Natural killer cell (primary cell): ENCODE data around the gene IL31. TPM values are rescaled to one million over a fixed set of nuclear protein-coding genes. Genes with fewer than 3 reads are reported as not detected.

ENCODE experiments used
- ATAC-seq, 3 donors: fragments of 150-1000 bp in 2 of 3; fragments of 200-7000 bp in 1 of 3; cut with Tn5 transposase; 1 replicate in 1 of 3; 2 replicates in 2 of 3; pipeline ENCODE4 v1.10.0; 2021; ENCODE audit warnings: mild to moderate bottlenecking in 2 of 3, moderate library complexity in 2 of 3
- DNase-seq, 2 donors: peaks; one replicate each; pipeline versions ENCODE4 v3.0.0 to v3.0.0-alpha.2; 2013 to 2021; ENCODE audit warnings: mixed read lengths in 1 of 2
- H3K27ac ChIP-seq: one replicate; pipeline ENCODE4 v1.5.1; 2013; ENCODE audit warnings: mild to moderate bottlenecking, low read length
- H3K27me3 ChIP-seq: one replicate; pipeline ENCODE4 v1.6.1; 2013; ENCODE audit warnings: low read length; ENCODE audit not compliant: control insufficient read depth, insufficient read depth
- H3K36me3 ChIP-seq: one replicate; pipeline ENCODE4 v1.6.1; 2013; ENCODE audit warnings: low read length; ENCODE audit not compliant: control insufficient read depth, insufficient read depth
- H3K4me1 ChIP-seq: one replicate; pipeline ENCODE4 v1.6.1; 2013; ENCODE audit warnings: low read length; ENCODE audit not compliant: control insufficient read depth, insufficient read depth
- H3K4me3 ChIP-seq: one replicate; pipeline ENCODE4 v1.5.1; 2013; ENCODE audit warnings: low read length
- H3K9me3 ChIP-seq: one replicate; pipeline ENCODE4 v1.6.1; 2013; ENCODE audit warnings: low read length; ENCODE audit not compliant: control insufficient read depth, insufficient read depth
- H3K27ac Mint-ChIP-seq, 2 donors: one replicate each; pipeline ENCODE4 v1.8.0; 2022; ENCODE audit warnings: mild to moderate bottlenecking in 2 of 2, mixed read lengths in 2 of 2, moderate library complexity in 1 of 2
- H3K27me3 Mint-ChIP-seq, 2 donors: one replicate each; pipeline ENCODE4 v1.8.0; 2022; ENCODE audit warnings: low read depth in 2 of 2, mixed read lengths in 2 of 2
- H3K36me3 Mint-ChIP-seq: one replicate; pipeline ENCODE4 v1.8.0; 2022; ENCODE audit warnings: mixed read lengths
- H3K4me1 Mint-ChIP-seq, 2 donors: one replicate each; pipeline ENCODE4 v1.8.0; 2022; ENCODE audit warnings: mixed read lengths in 2 of 2
- H3K4me3 Mint-ChIP-seq: one replicate; pipeline ENCODE4 v1.8.0; 2022; ENCODE audit warnings: mild to moderate bottlenecking, moderate library complexity, mixed read lengths
- H3K9me3 Mint-ChIP-seq, 2 donors: one replicate each; pipeline ENCODE4 v1.8.0; 2022; ENCODE audit warnings: mixed read lengths in 2 of 2
- CTCF ChIP-seq: fragments of 200-600 bp; IDR thresholded peaks from one replicate; pipeline ENCODE4 v1.8.0; 2022; ENCODE audit warnings: antibody characterized with exemption
- WGBS: methylation state at CpG from one replicate; pipeline ENCODE4 v1.1.7; 2013; ENCODE audit warnings: missing lambda C conversion rate; ENCODE audit not compliant: insufficient coverage; 5-methylcytosine and 5-hydroxymethylcytosine counted together
- intact Hi-C: fragments of 100-400 bp; cut with micrococcal nuclease; formaldehyde crosslinking; loops from one replicate; pipeline ENCODE4 v1.14.2; 2022
- total RNA-seq, 4 donors: library from RNA; stranded (reverse); fragments of 120-200 nt in 1 of 4; gene quantifications; one replicate each; pipeline versions ENCODE4 v1.2.3 to v1.2.4, GENCODE V29; 2013 to 2022

The IL31 gene
- total RNA-seq, 3 donors from 2014 or later (not counting 1 experiment from before 2014, with no cell fraction given) = not detected

GRCh38 chr12:122162976-122163375 lies 11.0 kb downstream of the IL31 start:
- Mint-ChIP-seq H3K9me3 (no peaks in the 10 kb centered on the region), H3K4me3 (peak overlapping the region; percentile 85), H3K27ac (peak overlapping the region; percentile 78 to 92), H3K36me3 (no peaks in the 10 kb centered on the region), H3K27me3 (no peaks in the 10 kb centered on the region), H3K4me1 (peaks cover 27 to 33% of the 10 kb centered on the region in 2 donors)
- intact Hi-C loops = no loop called here
- H3K4me1 ChIP-seq = peaks cover 40% of the 10 kb centered on the region
- no peak overlapping the region for H3K4me3 ChIP-seq
- 49% methylated on average over 3 of the region's 3 CpGs for WGBS
- no peaks in the 10 kb centered on the region for H3K27me3 ChIP-seq
- TF ChIP-seq CTCF = no peak
- no peaks in the 10 kb centered on the region for H3K36me3 ChIP-seq
- H3K27ac ChIP-seq = peak overlapping the region; percentile 83
- ATAC-seq = peak; percentile 56 to 62 (median 62)
- H3K9me3 ChIP-seq = no peaks in the 10 kb centered on the region
- no peak for DNase-seq

GRCh38 chr12:122161682-122162081 lies 12.3 kb downstream of the IL31 start:
- no peak overlapping the region for H3K4me3 ChIP-seq
- H3K27ac Mint-ChIP-seq = peak overlapping the region; percentile 78 to 92
- no peaks in the 10 kb centered on the region for H3K36me3 Mint-ChIP-seq
- 53% methylated on average over 5 of the region's 8 CpGs for WGBS
- H3K36me3 ChIP-seq = no peaks in the 10 kb centered on the region
- ATAC-seq (peak; percentile 67 to 81 (median 76)), DNase-seq (peak in 1 of 2 donors; percentile 68)
- intact Hi-C loops = loop anchor here (2.0 kb wide), 1 partner anchor 21 kb away; the partner anchor contains the start of gene LRRC43
- H3K27me3 Mint-ChIP-seq = no peaks in the 10 kb centered on the region
- peak overlapping the region; percentile 85 for H3K4me3 Mint-ChIP-seq
- H3K27me3 ChIP-seq = no peaks in the 10 kb centered on the region
- H3K4me1 Mint-ChIP-seq = peaks cover 27 to 33% of the 10 kb centered on the region in 2 donors
- H3K9me3 Mint-ChIP-seq = no peaks in the 10 kb centered on the region
- no peak for TF ChIP-seq CTCF
- H3K4me1 ChIP-seq = peaks cover 34% of the 10 kb centered on the region
- H3K27ac ChIP-seq = peak overlapping the region; percentile 83
- no peaks in the 10 kb centered on the region for H3K9me3 ChIP-seq

- no peaks in the 10 kb centered on the region for H3K9me3 ChIP-seq
- TF ChIP-seq CTCF = no peak
- Mint-ChIP-seq H3K9me3 (no peaks in the 10 kb centered on the region), H3K27me3 (no peaks in the 10 kb centered on the region), H3K27ac (peak overlapping the region in 1 of 2 donors; percentile 92), H3K36me3 (no peaks in the 10 kb centered on the region), H3K4me1 (peaks cover 30 to 38% of the 10 kb centered on the region in 2 donors), H3K4me3 (peak overlapping the region; percentile 68)
- ATAC-seq (peak in 1 of 3 donors; percentile 69), DNase-seq (no peak)
- peaks cover 30% of the 10 kb centered on the region for H3K4me1 ChIP-seq
- H3K27me3 ChIP-seq = no peaks in the 10 kb centered on the region
- no peaks in the 10 kb centered on the region for H3K36me3 ChIP-seq
- intact Hi-C loops = loop anchor here (2.0 kb wide), 1 partner anchor 22 kb away; the partner anchor contains the start of gene LRRC43
- peak overlapping the region; percentile 25 for H3K27ac ChIP-seq
- no peak overlapping the region for H3K4me3 ChIP-seq
- 74% methylated on average over 9 of the region's 11 CpGs for WGBS
Measured at GRCh38 chr12:122160761-122161160, 13.3 kb downstream of the IL31 start.

- intact Hi-C loops = loop anchor here (2.0 kb wide), 1 partner anchor 23 kb away; the partner anchor contains the start of gene LRRC43
- Mint-ChIP-seq H3K27me3 (no peaks in the 10 kb centered on the region), H3K27ac (peak overlapping the region; percentile 7 to 92), H3K4me3 (no peak overlapping the region), H3K36me3 (no peaks in the 10 kb centered on the region), H3K9me3 (no peaks in the 10 kb centered on the region), H3K4me1 (peaks cover 34 to 42% of the 10 kb centered on the region in 2 donors)
- Histone ChIP-seq H3K4me1 (peaks cover 30% of the 10 kb centered on the region), H3K36me3 (no peaks in the 10 kb centered on the region), H3K9me3 (no peaks in the 10 kb centered on the region), H3K27ac (no peak overlapping the region), H3K4me3 (no peak overlapping the region), H3K27me3 (no peaks in the 10 kb centered on the region)
- ATAC-seq (no peak), DNase-seq (no peak)
- TF ChIP-seq CTCF = no peak
- 100% methylated on average over 3 of the region's 4 CpGs for WGBS
Measured at GRCh38 chr12:122159882-122160281, 14.1 kb downstream of the IL31 start.
